CD4-positive, alpha-beta memory T cell (primary cell): ENCODE measurements around the gene SMARCB1. TPM values are rescaled to one million over a fixed set of nuclear protein-coding genes. Genes with fewer than 3 reads are reported as not detected.
A peak's percentile ranks its signal among the peaks of the same experiment; 100 is the strongest.
"Not testable (repeated sequence)": the region's sequence is repeated elsewhere in the genome, so short reads cannot be mapped to it uniquely, and the experiment has no call there.

Experiments
- CTCF ChIA-PET: fragments of 350-600 bp; sonication (Branson Sonifier 250); formaldehyde crosslinking; loops from one replicate; lab custom pipeline; 2021; ENCODE audit warnings: inconsistent platforms; ENCODE audit not compliant: partially characterized antibody; lab: Charles Lee
- POLR2A ChIA-PET: fragments of 350-600 bp; sonication (Branson Sonifier 250); formaldehyde crosslinking; loops from one replicate; lab custom pipeline; 2021; ENCODE audit not compliant: partially characterized antibody; lab: Charles Lee
- DNase-seq, 5 donors: peaks; one replicate each; pipeline versions ENCODE4 v3.0.0 to v3.0.0-alpha.2; 2020 to 2022; ENCODE audit warnings: mixed read lengths in 1 of 5
- H3K27ac ChIP-seq: one replicate; pipeline ENCODE4 v1.7.0; 2013; ENCODE audit warnings: low read depth, low read length
- H3K27me3 ChIP-seq: 2 replicates; pipeline ENCODE4 v1.7.0; 2013; ENCODE audit warnings: mild to moderate bottlenecking, low read length, moderate library complexity; ENCODE audit not compliant: insufficient read depth
- H3K36me3 ChIP-seq: 2 replicates; pipeline ENCODE4 v1.7.0; 2013; ENCODE audit warnings: mild to moderate bottlenecking, low read length, moderate library complexity; ENCODE audit not compliant: insufficient read depth
- H3K4me1 ChIP-seq: 2 replicates; pipeline ENCODE4 v1.7.0; 2013; ENCODE audit warnings: mild to moderate bottlenecking, low read length, moderate library complexity; ENCODE audit not compliant: insufficient read depth
- H3K4me3 ChIP-seq, 2 donors: one replicate each; pipeline ENCODE4 v1.7.0; 2013; ENCODE audit warnings: low read length in 2 of 2, mild to moderate bottlenecking in 1 of 2
- H3K9me3 ChIP-seq, 2 donors: one replicate each; pipeline ENCODE4 v1.7.0; 2013; ENCODE audit warnings: low read length in 2 of 2, control low read depth in 1 of 2; ENCODE audit not compliant: control insufficient read depth in 1 of 2
- H3K27ac Mint-ChIP-seq, 7 donors: one replicate each; pipeline ENCODE4 v1.8.0; 2020 to 2021; ENCODE audit warnings: mixed read lengths in 7 of 7, mild to moderate bottlenecking in 6 of 7, inconsistent platforms in 3 of 7, moderate library complexity in 3 of 7
- H3K27me3 Mint-ChIP-seq, 2 donors: one replicate each; pipeline ENCODE4 v1.8.0; 2020 to 2021; ENCODE audit warnings: mixed read lengths in 2 of 2
- H3K36me3 Mint-ChIP-seq, 2 donors: one replicate each; pipeline ENCODE4 v1.8.0; 2020 to 2021; ENCODE audit warnings: mixed read lengths in 2 of 2, inconsistent platforms in 1 of 2, mild to moderate bottlenecking in 1 of 2
- H3K4me1 Mint-ChIP-seq, 4 donors: one replicate each; pipeline ENCODE4 v1.8.0; 2020 to 2021; ENCODE audit warnings: mixed read lengths in 4 of 4, mild to moderate bottlenecking in 1 of 4
- H3K4me3 Mint-ChIP-seq, 8 donors: one replicate each; pipeline ENCODE4 v1.8.0; 2020 to 2021; ENCODE audit warnings: mixed read lengths in 8 of 8, mild to moderate bottlenecking in 7 of 8, moderate library complexity in 6 of 8, inconsistent platforms in 3 of 8
- H3K9me3 Mint-ChIP-seq, 8 donors: one replicate each; pipeline ENCODE4 v1.8.0; 2020 to 2021; ENCODE audit warnings: mixed read lengths in 8 of 8, mild to moderate bottlenecking in 5 of 8, inconsistent platforms in 3 of 8, moderate library complexity in 1 of 8
- intact Hi-C: fragments of 100-400 bp; cut with micrococcal nuclease; formaldehyde crosslinking; loops from one replicate; pipeline ENCODE4 v1.15.1; 2023
- polyA plus RNA-seq, 2 donors: library from polyadenylated mRNA; unstranded; fragments of 300-500 nt; fragmentation: Illumina TruSeq; gene quantifications; one replicate each; pipeline ENCODE4 v1.2.3, GENCODE V29; 2021
- total RNA-seq, 2 experiments: library from RNA; stranded (reverse); gene quantifications; one replicate each; pipeline ENCODE4 v1.2.3, GENCODE V29; 2021

SMARCB1 gene
- total and polyA plus RNA-seq, 4 experiments from 2014 or later, result 36.6 to 46.0 (median 41.7) TPM

DNA sequence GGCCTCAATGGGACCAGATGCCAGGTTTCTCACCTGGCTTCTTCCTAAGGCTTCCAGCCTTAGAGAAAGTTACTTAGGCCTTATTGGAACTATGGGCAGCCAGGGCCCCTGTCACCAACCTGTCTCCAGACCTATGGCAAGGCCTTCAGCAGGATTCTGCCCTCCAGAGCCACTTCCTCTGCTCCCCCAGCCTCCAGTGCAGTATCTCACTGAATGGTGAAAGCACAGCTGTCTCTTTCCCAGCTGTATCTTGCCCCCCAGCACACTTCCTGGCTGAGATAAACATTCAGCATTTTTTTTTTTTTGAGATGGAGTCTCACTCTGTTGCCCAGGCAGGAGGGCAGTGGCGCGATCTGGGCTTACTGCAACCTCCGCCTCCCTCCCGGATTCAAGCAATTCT, 72.4 kb downstream of the SMARCB1 start:
- POLR2A ChIA-PET, result interaction anchor here (1.0 to 3.4 kb wide), 4 partner anchors 9 to 163 kb away, joined by 4 to 73 read pairs (median 18); partner anchors contain the start of gene MIF
- no peaks in the 10 kb centered on the region for H3K9me3 Mint-ChIP-seq
- H3K27ac Mint-ChIP-seq, result peak overlapping the region in 4 of 7 donors; percentile 8 to 87 (median 72)
- Histone ChIP-seq H3K4me1 (peaks cover 19% of the 10 kb centered on the region), H3K27ac (no peak overlapping the region), H3K27me3 (no peaks in the 10 kb centered on the region), H3K36me3 (no peaks in the 10 kb centered on the region), H3K9me3 (no peaks in the 10 kb centered on the region), H3K4me3 (no peak overlapping the region)
- peak overlapping the region in 7 of 8 donors; percentile 92 to 98 (median 95) for H3K4me3 Mint-ChIP-seq
- peaks cover 6 to 8% of the 10 kb centered on the region in 2 donors for H3K36me3 Mint-ChIP-seq
- H3K27me3 Mint-ChIP-seq, result no peaks in the 10 kb centered on the region
- CTCF ChIA-PET, result interaction anchor here (1.1 to 3.5 kb wide), 4 partner anchors 10 to 88 kb away, joined by 3 to 32 read pairs (median 18); partner anchors contain the start of gene MIF
- DNase-seq, result no peak
- H3K4me1 Mint-ChIP-seq, result peaks cover 14 to 24% (median 19%) of the 10 kb centered on the region in 4 donors
- intact Hi-C loops, result loop anchor here (5.0 to 10.0 kb wide), 2 partner anchors 33 to 96 kb away; partner anchors contain the start of gene MIF

GRCh38 chr22:23860187-23860586, 73.4 kb downstream of the SMARCB1 start:
- H3K4me1 ChIP-seq, result peaks cover 19% of the 10 kb centered on the region
- H3K27ac Mint-ChIP-seq, DNase-seq, H3K9me3 Mint-ChIP-seq, H3K27ac ChIP-seq, POLR2A ChIA-PET, H3K27me3 Mint-ChIP-seq, H3K9me3 ChIP-seq, H3K36me3 Mint-ChIP-seq, H3K36me3 ChIP-seq, CTCF ChIA-PET, intact Hi-C loops, H3K4me3 Mint-ChIP-seq, H3K27me3 ChIP-seq, H3K4me3 ChIP-seq: not testable (repeated sequence)
- H3K4me1 Mint-ChIP-seq, result peaks cover 14 to 24% (median 19%) of the 10 kb centered on the region in 4 donors

DNA sequence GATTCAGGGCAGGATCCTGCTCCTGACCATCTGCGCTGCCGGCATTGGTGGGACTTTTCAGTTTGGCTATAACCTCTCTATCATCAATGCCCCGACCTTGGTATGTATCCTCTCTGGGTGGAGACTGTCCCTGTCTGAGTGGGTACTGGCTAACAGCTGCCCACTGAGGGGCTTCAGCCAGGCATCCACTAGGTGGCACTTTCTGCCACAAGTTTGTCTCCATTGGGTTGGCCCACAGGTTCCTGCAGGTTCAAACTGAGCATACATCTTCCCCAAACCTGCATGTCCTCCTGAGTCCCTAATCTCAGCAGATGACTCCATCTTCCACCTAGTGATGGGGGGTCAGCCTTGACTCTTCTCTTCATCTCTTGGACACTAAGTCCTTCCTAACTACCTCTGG, 75.3 kb downstream of the SMARCB1 start:
- ChIA-PET CTCF (interaction anchor here (1.7 kb wide), 2 partner anchors 11 to 32 kb away, joined by 3 to 8 read pairs; partner anchors contain the start of gene MIF), POLR2A (no interaction called here)
- Mint-ChIP-seq H3K4me3 (no peak overlapping the region), H3K27ac (peak overlapping the region in 1 of 7 donors; percentile 42), H3K36me3 (peaks cover 9 to 16% of the 10 kb centered on the region in 2 donors), H3K4me1 (peaks cover 11 to 20% (median 16%) of the 10 kb centered on the region in 4 donors), H3K27me3 (no peaks in the 10 kb centered on the region), H3K9me3 (no peaks in the 10 kb centered on the region)
- H3K36me3 ChIP-seq, result no peaks in the 10 kb centered on the region
- H3K4me3 ChIP-seq, result no peak overlapping the region
- H3K9me3 ChIP-seq, result no peaks in the 10 kb centered on the region
- peaks cover 12% of the 10 kb centered on the region for H3K4me1 ChIP-seq
- no peak overlapping the region for H3K27ac ChIP-seq
- DNase-seq, result peak in 2 of 5 donors; percentile 26 to 34
- no peaks in the 10 kb centered on the region for H3K27me3 ChIP-seq
- intact Hi-C loops, result no loop called here

DNA sequence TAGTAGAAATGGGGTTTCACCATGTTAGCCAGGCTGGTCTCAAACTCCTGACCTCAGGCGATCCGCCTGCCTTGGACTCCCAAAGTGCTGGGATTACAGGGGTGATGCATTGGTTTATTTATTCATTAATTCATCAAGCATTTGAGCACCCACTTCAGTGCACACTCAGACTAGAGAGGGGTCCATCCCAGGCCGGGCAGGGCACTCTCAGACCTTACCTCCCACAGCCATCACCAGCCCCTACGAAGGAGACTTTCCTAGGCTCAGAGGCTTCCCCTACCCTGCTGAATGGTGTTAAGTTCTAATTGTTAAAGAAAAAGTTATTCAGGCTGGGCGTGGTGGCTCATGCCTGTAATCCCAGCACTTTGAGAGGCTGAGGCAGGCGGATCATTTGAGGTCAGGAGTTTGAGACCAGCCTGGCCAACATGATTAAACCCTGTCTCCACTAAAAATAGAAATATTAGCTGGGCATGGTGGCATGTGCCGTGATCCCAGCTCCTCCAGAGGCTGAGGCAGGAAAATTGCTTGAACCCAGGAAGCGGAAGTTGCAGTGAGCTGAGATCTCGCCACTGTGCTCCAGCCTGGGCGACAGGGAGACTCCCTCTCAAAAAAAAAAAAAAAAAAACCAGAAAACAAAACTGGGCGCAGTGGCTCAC, 77.9 kb downstream of the SMARCB1 start:
- H3K4me1 ChIP-seq, H3K36me3 ChIP-seq, H3K27me3 Mint-ChIP-seq, intact Hi-C loops, H3K4me1 Mint-ChIP-seq, H3K9me3 Mint-ChIP-seq, H3K9me3 ChIP-seq, H3K4me3 Mint-ChIP-seq, H3K4me3 ChIP-seq, DNase-seq, H3K27ac Mint-ChIP-seq, H3K27ac ChIP-seq, H3K27me3 ChIP-seq: not testable (repeated sequence)
- ChIA-PET CTCF (interaction anchor here (0.7 to 1.6 kb wide), 3 partner anchors 13 to 92 kb away, joined by 3 read pairs; no protein-coding TSS in a partner anchor), POLR2A (interaction anchor here (0.6 kb wide), 1 partner anchor 94 kb away, joined by 3 read pairs; no protein-coding TSS in a partner anchor)
- peaks cover 22 to 32% of the 10 kb centered on the region in 2 donors for H3K36me3 Mint-ChIP-seq

DNA sequence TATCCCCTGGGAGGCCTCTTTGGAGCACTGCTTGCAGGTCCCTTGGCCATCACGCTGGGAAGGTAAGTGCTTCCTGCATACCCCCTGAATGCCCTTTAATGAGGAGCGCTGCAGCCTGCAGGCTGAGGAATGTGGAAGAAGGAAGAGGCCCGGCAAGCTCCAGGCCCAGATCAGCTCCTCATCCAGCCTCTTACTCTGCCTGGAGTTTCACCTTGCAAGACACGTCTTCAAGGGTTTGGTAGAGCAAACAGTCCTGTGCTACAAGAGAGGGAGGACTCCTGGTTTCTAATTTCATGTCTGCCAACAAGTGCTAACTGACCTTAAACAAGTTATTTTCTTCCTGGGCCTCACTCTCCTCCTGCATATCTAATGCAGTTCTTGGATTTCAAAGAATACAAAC, 81.8 kb downstream of the SMARCB1 start:
- ChIA-PET POLR2A (no interaction called here), CTCF (no interaction called here)
- Histone ChIP-seq H3K4me1 (no peaks in the 10 kb centered on the region), H3K27ac (no peak overlapping the region), H3K27me3 (no peaks in the 10 kb centered on the region), H3K4me3 (no peak overlapping the region), H3K36me3 (no peaks in the 10 kb centered on the region), H3K9me3 (no peaks in the 10 kb centered on the region)
- Mint-ChIP-seq H3K9me3 (no peaks in the 10 kb centered on the region), H3K27me3 (no peaks in the 10 kb centered on the region), H3K4me3 (no peak overlapping the region), H3K4me1 (no peaks in the 10 kb centered on the region), H3K27ac (no peak overlapping the region), H3K36me3 (peaks cover 29 to 31% of the 10 kb centered on the region in 2 donors)
- intact Hi-C loops, result no loop called here
- no peak for DNase-seq

DNA sequence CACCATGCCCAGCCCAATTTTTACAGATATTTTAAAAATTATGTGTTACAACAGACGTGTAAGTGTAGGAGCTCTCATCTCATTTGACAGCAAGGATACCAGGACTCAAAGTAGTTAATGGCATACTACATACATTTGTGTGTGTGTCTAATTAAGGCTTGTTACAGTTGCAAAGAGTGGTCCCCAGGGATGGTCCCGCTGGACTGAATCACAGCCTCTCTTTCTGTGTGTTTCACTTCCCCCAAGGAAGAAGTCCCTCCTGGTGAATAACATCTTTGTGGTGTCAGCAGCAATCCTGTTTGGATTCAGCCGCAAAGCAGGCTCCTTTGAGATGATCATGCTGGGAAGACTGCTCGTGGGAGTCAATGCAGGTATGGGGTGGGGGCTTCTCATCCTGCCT, 88.1 kb downstream of the SMARCB1 start:
- ChIA-PET POLR2A (no interaction called here), CTCF (no interaction called here)
- H3K4me3 ChIP-seq, result no peak overlapping the region
- Mint-ChIP-seq H3K9me3 (no peaks in the 10 kb centered on the region), H3K27ac (no peak overlapping the region), H3K4me1 (no peaks in the 10 kb centered on the region), H3K36me3 (peaks cover 27 to 28% of the 10 kb centered on the region in 2 donors), H3K4me3 (no peak overlapping the region), H3K27me3 (no peaks in the 10 kb centered on the region)
- no peak for DNase-seq
- H3K9me3 ChIP-seq, result no peaks in the 10 kb centered on the region
- intact Hi-C loops, result no loop called here
- no peaks in the 10 kb centered on the region for H3K27me3 ChIP-seq
- peaks cover 3% of the 10 kb centered on the region for H3K36me3 ChIP-seq
- H3K27ac ChIP-seq, result no peak overlapping the region
- H3K4me1 ChIP-seq, result no peaks in the 10 kb centered on the region

DNA sequence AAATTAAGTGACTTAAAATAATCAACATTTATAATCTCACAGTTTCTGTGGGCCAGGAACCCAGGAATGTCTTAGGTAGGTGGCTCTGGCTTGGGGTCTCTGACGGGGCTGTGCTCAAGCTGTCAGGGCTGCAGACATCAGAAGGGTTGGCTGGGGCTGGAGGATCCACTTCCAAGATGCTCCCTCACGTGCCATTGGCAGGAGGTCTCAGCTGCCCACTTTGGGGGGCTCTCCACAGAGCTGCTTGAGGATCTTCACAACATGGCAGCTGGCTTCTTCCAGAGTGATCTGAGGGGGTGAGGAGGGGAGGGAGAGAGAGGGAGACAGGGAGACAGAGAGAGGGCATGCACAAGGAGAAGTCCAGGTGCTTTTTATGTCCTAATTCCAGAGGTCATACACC, 89.0 kb downstream of the SMARCB1 start:
- DNase-seq, result no peak
- ChIA-PET POLR2A (no interaction called here), CTCF (no interaction called here)
- Mint-ChIP-seq H3K4me3 (no peak overlapping the region), H3K36me3 (peaks cover 22 to 23% of the 10 kb centered on the region in 2 donors), H3K27ac (peak overlapping the region in 1 of 7 donors; percentile 32), H3K4me1 (no peaks in the 10 kb centered on the region), H3K9me3 (no peaks in the 10 kb centered on the region), H3K27me3 (no peaks in the 10 kb centered on the region)
- Histone ChIP-seq H3K9me3 (no peaks in the 10 kb centered on the region), H3K27me3 (no peaks in the 10 kb centered on the region), H3K4me1 (no peaks in the 10 kb centered on the region), H3K4me3 (no peak overlapping the region), H3K27ac (no peak overlapping the region), H3K36me3 (peaks cover 3% of the 10 kb centered on the region)
- intact Hi-C loops, result no loop called here
